Measurements from ENCODE around the gene NRGN.

Gene NRGN

GRCh38 chr11:124742555-124742954 lies 2.8 kb downstream of the NRGN start:
- no peak for DNase-seq

- DNase-seq, result no peak
Measured at GRCh38 chr11:124743050-124743449, 3.3 kb downstream of the NRGN start.

DNA sequence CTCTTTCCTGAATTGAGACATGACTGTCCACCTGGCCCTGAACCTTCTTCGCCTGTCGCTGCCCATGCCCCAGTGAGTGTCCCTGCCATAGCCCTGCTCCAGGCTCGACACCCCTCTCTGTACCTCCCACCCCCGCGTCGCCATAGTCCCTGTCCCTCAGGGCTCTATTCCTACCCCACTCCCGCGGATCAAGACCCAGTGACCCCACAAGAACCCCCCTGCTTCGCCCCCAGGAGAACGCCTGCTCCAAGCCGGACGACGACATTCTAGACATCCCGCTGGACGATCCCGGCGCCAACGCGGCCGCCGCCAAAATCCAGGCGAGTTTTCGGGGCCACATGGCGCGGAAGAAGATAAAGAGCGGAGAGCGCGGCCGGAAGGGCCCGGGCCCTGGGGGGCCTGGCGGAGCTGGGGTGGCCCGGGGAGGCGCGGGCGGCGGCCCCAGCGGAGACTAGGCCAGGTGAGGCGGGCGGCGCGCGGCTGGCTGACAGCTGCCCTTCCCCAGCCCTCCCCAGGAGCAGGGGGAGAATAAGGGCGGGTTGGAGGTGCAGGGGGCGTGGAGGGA lies 5.6 kb downstream of the NRGN start:
- no peak for DNase-seq

DNA sequence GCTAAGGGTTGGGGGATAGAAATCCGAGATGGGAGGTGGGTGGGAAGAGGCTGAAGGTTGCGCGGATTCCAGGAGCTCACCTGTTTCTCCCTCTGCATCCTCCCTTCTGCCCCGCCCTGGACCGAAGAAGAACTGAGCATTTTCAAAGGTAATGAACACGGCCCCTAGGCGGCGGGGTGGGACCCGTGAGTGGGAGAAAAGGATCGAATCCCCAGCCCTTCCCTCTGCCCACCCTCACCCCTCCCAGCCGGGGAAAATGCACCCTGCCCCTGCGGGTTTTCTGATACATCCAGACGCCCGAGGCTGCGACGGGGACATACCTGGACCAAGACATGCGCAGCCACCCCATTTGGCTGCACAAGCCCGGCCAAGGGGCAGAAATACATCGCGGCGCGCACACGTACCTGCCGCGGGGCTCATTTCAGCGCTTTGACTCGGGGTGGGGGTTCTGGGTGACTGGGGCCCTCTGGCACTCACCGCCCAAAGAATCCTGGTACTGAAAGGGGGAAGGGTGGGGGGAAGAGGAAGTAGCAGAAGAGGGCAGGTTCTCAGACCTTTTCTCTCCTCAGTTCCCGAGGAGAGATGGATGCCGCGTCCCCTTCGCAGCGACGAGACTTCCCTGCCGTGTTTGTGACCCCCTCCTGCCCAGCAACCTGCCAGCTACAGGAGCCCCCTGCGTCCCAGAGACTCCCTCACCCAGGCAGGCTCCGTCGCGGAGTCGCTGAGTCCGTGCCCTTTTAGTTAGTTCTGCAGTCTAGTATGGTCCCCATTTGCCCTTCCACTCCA lies 6.3 kb downstream of the NRGN start:
- no peak for DNase-seq

- no peak for DNase-seq
Measured at GRCh38 chr11:124746621-124747243, 7.0 kb downstream of the NRGN start.

DNA sequence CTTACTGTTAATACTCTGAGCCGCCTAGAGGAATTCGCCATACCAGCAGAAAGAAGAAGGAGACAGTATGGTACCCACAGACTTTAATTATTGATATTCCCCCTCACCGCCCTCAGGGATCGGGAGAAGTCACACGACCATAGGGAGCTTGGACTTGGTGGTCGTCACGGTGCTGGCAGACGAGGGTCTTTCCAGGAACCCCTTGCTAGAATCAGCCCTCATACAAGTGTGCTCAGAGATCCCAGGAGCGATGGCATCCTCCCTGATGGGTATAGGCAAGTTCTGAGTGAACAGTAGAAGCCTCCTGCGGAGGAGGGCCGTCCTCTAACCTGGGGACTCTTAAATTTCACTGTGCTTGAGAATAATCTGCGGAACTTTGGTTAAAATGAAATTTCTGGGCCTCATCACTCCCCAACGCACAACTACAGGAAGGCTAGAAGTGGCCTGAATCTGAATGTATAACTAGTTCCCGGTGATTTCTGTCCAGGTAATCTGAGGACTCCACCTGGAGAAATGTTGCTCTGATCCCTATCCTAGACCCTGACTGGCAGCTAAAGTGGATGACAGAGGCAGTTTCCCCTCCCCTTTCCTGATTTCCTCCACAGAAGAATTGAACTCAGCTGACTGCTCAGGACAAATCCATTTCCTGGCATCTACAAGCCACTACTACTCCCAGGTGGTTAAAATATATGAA lies 7.8 kb downstream of the NRGN start:
- DNase-seq, result no peak

GRCh38 chr11:124748100-124748418 lies 8.3 kb downstream of the NRGN start:
- no peak for DNase-seq

DNA sequence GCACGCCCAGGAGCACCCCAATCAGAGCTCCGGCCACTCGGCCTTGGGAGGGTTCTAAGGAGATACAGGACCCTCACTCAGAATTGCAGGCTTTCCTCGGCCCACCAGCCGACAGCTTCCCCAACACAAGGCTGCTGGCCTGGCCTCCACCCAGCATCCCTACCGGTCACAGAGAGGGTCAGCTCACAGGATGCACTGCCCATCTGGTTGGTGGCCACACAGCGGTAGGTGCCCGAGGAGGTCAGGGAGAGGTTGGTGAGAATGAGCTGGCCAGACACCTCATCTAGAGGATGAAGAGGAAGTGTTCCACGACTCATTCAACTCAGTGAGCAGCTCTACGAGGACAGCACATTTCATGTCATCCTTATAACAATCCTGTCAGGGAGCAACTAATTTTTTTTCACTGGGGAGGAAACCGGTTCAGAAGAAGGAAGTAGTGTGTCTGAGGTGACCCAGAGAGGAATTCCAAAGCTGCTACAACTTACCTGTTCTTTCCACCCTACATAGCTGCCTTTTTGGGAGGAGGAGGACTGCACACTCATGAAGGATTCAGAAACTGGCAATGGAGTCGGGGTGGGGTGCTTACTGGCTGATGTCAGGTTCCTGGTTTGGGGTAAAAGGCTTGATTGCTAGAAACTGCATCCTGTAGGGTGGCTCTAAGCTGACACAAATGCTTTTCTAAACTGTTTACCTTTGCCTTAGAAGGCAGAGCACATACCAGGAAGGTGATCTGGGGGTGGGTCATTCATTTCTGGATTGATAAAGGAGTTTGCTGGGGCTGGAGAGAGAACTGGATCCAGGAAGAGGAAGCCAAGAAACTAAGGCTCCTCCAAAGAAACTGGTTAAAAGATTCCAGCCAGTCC lies 9.0 kb downstream of the NRGN start:
- no peak for DNase-seq

GRCh38 chr11:124749912-124750311 lies 10.2 kb downstream of the NRGN start:
- DNase-seq, result no peak

- no peak for DNase-seq
Measured at GRCh38 chr11:124751391-124751740, 11.6 kb downstream of the NRGN start.

- DNase-seq, result no peak
Measured at GRCh38 chr11:124751741-124752470, 12.2 kb downstream of the NRGN start, which contains the start of gene VSIG2. Gene VSIG2, minus strand, starts transcription at chr11:124752255. Its CDS starts 118 bp downstream, at chr11:124752137.

GRCh38 chr11:124752471-124753102 lies 12.8 kb downstream of the NRGN start:
- DNase-seq, result no peak

- DNase-seq, result no peak
Measured at GRCh38 chr11:124753205-124753604, 13.5 kb downstream of the NRGN start.

DNA sequence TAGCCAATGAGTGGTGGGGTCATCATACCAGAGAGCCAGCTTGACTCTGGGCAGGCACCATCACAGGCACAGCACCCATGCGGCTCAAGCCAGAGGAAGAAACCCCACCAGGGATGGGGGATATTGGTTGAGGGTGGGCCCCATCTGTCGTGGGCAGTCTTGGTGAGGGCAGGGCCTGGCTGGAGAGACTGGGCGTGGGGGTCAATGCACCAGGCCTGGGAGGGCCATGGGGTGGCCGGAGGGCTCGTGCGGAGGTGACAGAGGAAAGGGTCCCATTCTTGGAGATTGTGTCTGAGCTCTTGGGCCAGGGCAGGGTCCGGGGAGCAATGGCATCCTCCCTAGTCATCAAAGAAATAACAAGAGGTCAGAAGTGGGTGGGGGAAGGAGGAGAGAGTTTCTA lies 13.9 kb downstream of the NRGN start:
- no peak for DNase-seq

DNA sequence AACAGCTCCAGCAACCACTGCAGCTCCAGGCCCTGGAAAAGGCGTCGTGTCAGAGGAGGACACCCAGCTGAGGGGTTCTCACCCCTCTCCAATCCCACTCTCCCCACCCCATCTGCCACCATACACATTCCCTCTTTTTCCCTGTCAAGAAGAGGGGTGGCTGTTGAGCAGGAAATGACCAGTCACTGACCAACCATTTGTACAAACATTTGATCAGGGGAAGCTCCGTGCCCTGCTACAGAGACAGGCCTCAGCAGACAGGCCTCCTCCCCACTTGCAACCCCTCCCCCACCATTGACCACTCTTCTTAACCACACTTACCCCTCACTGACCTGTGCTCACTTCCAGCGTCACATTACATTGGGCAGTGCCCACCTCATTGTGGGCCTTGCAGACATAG lies 14.6 kb downstream of the NRGN start:
- DNase-seq, result no peak

- DNase-seq, result no peak
Measured at GRCh38 chr11:124754710-124755109, 15.0 kb downstream of the NRGN start.

DNA sequence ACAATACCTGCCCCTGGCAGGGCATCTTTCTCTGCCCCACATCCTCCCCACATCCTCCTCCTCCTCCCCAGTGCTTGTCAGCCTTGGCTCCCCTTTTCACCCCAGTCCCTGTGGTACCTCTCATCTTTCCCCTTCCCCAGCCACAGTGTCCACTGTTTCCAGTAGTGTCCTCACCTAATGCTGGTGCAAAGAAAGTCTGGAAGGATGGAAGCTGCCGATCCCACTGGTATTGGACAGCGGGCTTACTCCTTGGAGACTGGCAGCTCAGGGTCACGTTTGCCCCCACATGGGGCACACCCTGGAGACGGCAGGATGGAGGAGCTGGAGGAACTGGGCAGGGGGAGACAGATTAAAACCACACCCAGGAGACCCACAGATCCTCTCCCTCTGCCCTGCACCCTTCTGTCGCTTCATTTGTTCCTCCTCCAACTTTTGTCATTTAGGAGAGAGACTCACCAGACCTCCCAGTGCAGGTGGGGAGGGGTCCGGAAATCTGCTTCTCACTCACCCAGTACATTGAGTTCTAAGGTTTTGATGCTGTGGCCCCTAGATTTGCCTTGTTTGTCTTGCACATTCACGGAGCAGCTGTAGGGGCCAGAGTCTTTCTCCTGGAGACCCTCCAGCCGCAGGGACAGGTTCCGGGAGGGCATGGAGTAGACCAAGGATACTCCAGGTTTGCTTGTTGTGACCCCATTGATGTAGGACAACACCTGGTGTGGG lies 16.5 kb downstream of the NRGN start:
- no peak for DNase-seq

GRCh38 chr11:124756753-124757227 lies 17.0 kb downstream of the NRGN start:
- no peak for DNase-seq

DNA sequence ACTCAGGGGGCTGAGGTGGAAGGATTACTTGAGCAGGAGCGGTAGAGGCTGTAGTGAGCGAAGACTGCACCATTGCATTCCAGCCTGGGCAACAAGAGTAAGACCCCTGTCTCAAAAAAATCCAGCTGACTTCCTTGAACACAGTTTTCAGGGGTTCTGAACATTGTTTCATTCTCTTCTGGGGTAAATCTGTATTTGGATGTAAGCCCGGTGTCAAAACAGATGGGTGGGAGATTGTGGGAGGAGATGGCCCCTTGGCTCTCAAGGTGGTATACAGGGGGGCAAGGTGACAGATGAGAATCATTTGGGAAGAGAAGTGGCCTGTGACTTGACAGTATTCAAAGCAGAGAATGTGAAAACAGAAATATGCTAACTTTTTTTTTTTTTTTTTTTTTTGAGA lies 17.6 kb downstream of the NRGN start:
- no peak for DNase-seq

DNA sequence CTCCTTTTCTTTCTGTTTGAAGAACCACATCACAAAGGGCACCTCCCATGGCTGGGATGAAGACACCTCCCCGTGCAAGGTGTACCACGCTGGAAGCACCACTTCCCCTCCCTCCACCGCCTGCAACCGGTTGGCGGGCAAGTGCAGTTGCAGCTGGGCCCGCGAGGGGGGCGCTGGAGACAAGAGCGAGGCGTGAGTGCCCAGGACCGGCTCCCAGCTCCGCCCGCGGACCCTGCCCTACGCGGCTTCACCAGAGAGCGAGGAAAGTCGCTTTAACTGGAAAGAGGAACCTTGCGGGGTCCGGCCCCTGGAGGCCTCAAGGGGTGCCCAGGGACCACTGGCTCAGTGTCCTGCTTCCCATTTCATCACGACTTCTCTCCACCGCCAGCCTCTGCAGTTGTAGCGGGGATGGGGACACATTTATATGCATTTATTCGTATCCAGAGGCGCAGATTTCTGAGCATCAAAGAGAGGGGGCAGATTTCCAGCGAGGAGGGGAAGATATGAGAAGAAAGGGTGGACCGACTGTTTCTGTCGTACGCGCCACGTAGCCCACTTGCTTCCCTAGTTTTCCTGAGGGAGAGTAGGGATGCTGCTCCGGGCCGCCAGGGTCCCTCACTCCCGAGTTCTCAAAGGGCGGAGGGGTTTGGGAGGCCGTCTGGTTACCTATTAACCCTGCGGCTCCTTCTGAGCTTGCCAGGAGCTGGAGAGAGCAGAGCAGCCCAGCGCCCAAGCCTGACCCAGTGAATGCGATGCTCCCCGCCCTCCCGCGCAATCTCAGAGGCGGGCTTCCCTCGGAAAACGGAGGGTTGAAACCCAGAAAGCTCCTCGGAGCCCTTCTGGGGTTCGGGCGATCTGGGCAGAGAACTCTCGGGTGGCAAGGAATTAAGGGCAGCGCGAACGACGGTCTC lies 18.9 kb downstream of the NRGN start:
- DNase-seq, result no peak

All from NCI-H1694 (cell line).